Measurements from ENCODE around the gene FAHD2A. TPM values are rescaled to one million over a fixed set of nuclear protein-coding genes. Genes with fewer than 3 reads are reported as not detected.

FAHD2A gene
- total and polyA plus RNA-seq, 2 experiments from 2014 or later: 27.6 to 51.0 TPM

- Histone ChIP-seq H3K4me2 (no peak overlapping the region), H3K9me2 (ENCODE audit: insufficient read depth) (no peaks in the 10 kb centered on the region), H4K20me1 (replicated peaks; ENCODE audit: insufficient read depth) (no peaks in the 10 kb centered on the region), H3K4me1 (ENCODE audit: insufficient read depth) (no peaks in the 10 kb centered on the region), H3F3A (replicated peaks; ENCODE audit: low read depth) (no peaks in the 10 kb centered on the region), H3K36me3 (ENCODE audit: insufficient read depth) (no peaks in the 10 kb centered on the region), H2AFZ (no peak overlapping the region), H3K4me3 (no peak overlapping the region), H3K79me2 (replicated peaks; ENCODE audit: insufficient read depth) (no peaks in the 10 kb centered on the region), H3K27me3 (ENCODE audit: insufficient read depth) (0 out of 2 replicates have a peak, but pooled peaks cover 3% of the 10 kb centered on the region), H3K27ac (ENCODE audit: low read depth) (no peak overlapping the region)
- H3K4me3 Mint-ChIP-seq: no peak overlapping the region
- ATAC-seq (no peak), DNase-seq (ENCODE audit: low spot score) (no peak)
- no peaks in the 10 kb centered on the region for H3K36me3 Mint-ChIP-seq (ENCODE audit: low read depth)
- H3K9me3 Mint-ChIP-seq: peaks cover 2% of the 10 kb centered on the region; the same call in 2 of the 3 replicates
- H3K27ac Mint-ChIP-seq: no peak overlapping the region
- no peaks in the 10 kb centered on the region; the same call in 1 of the 3 replicates for H3K4me1 Mint-ChIP-seq
- TF ChIP-seq POLR2AphosphoS5 (IDR thresholded peaks at IDR 0.05; ENCODE audit: low read depth): no peak
- TF ChIP-seq CTCF (conservative IDR thresholded peaks at IDR 0.05; ENCODE audit: low read depth in 2 of 2): no peak
- TF ChIP-seq ETS1 (IDR thresholded peaks at IDR 0.05): no peak
- no peak for TF ChIP-seq ZNF114 (CRISPR knock-in tag; IDR thresholded peaks at IDR 0.05)
- no peak for TF ChIP-seq CREB1 (CRISPR knock-in tag; IDR thresholded peaks at IDR 0.05; ENCODE audit: low read depth)
- TF ChIP-seq EZH2 (IDR thresholded peaks at IDR 0.05; ENCODE audit: low read depth, unreplicated experiment): no peak
- no peak for TF ChIP-seq EZH2phosphoT487 (IDR thresholded peaks at IDR 0.05; ENCODE audit: unreplicated experiment)
- no peak for TF ChIP-seq JUNB (IDR thresholded peaks at IDR 0.05; ENCODE audit: unreplicated experiment)
- no peak for TF ChIP-seq REST (IDR thresholded peaks at IDR 0.05; ENCODE audit: unreplicated experiment)
- no peak for TF ChIP-seq ZNF462 (CRISPR knock-in tag; IDR thresholded peaks at IDR 0.05)
- no peak for TF ChIP-seq STAT1 (IDR thresholded peaks at IDR 0.05; ENCODE audit: unreplicated experiment)
- TF ChIP-seq NANOG (IDR thresholded peaks at IDR 0.05; ENCODE audit: borderline replicate concordance): no peak
- no peak for TF ChIP-seq ZNF331 (CRISPR knock-in tag; IDR thresholded peaks at IDR 0.05; ENCODE audit: low read depth)
- H3K27me3 Mint-ChIP-seq (ENCODE audit: insufficient read depth, low read depth, poor library complexity): peaks cover 19% of the 10 kb centered on the region
These were observed 15.2 kb upstream of the FAHD2A start for GRCh38 chr2:95387358-95387757.

All from GM23338 (cell line).